HG02970 (cell line): ENCODE data around the gene WDFY3.
"Not testable (repeated sequence)": the region's sequence is repeated elsewhere in the genome, so short reads cannot be mapped to it uniquely, and the experiment has no call there.

Experiments
- ATAC-seq: cut with Tn5 transposase; IDR thresholded peaks from one replicate; pipeline ENCODE4 v1.9.1; 2021; ENCODE audit warnings: mild to moderate bottlenecking, moderate library complexity, moderate number of reproducible peaks; ENCODE audit not compliant: unreplicated experiment, low FRiP score

Gene WDFY3

DNA sequence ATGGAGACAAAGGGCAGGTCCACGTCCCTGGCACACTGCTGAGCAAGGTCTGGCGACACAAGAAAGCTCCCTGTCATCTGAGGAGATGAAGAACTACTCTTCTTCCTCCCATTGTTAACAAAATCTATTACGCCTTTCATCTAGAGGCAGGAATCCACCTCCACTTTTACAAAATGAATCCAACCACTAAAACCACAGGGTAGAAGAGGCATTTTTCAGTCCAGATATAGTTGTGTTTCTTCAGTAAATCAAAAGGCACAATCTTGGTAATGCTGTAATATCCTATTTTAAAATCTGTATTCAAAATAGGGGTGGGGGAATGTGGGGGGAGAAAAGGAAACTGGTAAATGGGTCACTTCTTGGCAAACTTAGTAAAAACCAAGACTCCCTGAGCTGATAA is 282.1 kb downstream of the WDFY3 start:
- ATAC-seq, result no peak

- ATAC-seq, result no peak
Measured at GRCh38 chr4:84683064-84683850, 283.2 kb downstream of the WDFY3 start.

- not testable (repeated sequence) for ATAC-seq
Measured at GRCh38 chr4:84682661-84683060, 283.8 kb downstream of the WDFY3 start.

DNA sequence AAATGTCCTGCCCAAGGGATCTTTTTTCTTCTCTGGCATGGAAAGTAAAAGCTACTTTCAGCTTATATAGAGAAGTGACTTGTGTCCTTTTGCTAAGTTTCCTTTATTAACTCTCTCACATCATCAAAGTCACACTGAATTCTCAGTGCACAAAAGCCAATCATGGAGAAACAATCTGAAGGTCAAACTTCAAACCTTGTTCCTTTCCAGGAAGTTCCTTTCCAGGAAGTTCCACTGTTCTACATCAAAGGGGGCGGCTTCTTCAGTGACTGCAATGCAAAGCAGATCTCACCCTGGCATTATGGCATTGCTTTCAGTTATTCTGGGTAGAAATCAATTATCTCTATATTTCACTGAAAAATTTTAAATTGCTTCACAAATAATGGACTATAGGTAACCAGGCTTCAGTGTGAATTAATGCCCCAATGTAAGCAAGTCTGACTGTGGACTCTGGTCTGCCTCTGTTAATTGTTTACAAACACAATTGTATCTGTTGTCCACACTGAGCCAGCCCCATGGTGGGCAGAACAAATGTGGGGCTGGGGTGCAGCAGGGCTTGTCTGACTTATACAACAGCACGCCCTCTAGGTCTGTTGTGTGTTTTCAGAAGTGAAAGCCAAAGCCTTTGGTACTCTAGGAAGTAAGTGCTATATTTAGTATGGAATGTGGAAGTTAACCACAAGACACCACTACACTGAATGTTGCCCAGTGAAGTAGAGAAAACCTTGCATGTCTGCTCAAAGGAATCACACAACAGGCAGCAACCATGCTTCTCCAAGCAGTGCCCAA is 284.8 kb downstream of the WDFY3 start:
- no peak for ATAC-seq

DNA sequence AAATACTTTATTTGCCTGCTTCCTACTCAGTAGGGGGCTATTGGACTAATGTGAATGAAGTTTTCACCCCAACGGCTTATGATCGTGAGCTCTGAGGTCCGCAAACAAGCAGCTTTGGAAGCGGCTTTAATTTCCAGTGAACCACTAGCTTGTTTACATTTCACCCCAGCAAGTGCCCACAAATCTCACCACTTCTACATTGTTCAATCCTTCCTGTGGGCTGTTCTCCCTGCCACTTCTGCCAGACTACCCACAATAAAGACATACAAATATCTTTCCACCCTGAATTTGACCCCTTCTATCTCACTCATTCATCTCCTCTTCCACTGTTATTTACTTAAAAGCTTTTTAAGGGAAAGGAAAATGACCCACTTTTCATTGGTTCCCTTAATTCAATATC is 285.5 kb downstream of the WDFY3 start:
- ATAC-seq, result no peak

DNA sequence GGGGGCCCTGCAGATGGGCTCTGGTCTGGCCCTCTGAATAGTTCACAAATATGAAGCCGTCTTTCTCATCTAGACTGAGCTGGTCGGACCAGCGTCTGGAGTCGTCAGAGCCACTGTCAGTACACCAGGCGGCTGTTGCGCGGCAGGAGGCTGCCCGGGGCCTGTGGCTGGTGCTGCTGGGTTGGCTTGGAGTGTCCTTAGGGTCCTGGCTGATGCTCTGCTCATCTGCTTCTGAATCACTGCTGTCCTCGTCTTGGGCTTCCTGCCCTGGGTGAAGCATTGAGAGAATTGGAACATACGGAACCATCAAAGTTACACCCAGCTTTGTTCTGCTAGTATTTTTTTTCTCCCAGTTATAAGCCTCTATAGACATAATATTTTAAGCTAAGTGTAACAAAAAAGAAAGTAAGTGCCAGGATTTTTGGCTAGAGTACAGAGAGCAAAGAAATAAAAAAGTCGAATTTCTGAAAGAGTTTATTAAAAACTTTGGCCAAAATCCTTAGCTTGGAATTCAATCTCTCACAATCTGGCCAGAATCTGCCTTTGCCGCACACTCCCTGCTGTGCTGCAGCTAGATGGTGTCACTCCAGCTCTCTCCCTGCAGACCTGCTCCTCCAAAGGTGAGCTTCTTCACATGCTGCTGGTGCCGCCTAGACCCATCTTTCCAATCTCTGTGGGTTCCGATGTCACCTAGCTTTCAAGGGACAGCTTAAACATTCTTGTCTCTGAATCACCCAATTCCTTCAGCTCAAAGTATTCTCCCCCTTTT is 287.3 kb downstream of the WDFY3 start:
- ATAC-seq, result no peak

- ATAC-seq, result no peak
Measured at GRCh38 chr4:84677995-84678394, 288.5 kb downstream of the WDFY3 start.

DNA sequence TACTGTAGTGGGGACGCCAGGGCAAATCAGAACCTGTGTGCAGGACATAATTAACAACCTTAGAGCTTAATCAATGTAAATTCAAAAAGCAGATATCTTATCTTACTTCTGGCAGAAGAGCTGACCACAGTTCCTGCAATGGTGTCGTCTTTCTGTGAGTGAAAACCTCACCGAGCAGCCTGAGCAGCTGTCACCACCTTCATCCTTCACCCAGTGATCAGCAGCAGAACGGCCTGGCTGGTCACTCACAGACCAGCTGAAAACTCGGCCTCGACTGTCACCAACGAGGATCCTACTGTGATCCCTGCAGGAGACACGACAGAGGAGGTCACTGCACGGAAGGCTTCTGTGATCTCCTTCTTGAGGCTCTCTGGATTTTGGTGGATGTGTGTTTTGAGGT is 289.4 kb downstream of the WDFY3 start:
- no peak for ATAC-seq

- ATAC-seq, result no peak
Measured at GRCh38 chr4:84673475-84674240, 292.8 kb downstream of the WDFY3 start.

DNA sequence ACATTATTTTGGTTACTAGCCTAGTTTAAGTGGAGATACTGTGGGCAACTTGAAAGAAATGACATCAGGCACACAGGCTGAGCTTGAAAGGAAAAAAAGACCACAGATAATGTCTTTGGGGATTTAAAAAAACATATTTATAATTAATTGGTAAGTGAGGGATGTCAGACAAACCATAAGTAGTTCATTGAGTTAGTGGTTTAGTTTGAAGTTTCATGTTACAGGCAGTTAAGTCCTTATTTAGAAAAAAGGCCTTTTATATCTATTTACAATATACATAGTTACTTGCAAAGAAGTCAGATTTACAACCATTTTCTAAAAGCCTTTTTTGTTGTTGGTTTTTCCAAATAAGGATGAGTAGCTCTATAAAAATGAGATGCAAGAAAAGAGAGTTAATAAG is 294.3 kb downstream of the WDFY3 start:
- ATAC-seq, result no peak

GRCh38 chr4:84669201-84669600 is 297.3 kb downstream of the WDFY3 start:
- no peak for ATAC-seq

DNA sequence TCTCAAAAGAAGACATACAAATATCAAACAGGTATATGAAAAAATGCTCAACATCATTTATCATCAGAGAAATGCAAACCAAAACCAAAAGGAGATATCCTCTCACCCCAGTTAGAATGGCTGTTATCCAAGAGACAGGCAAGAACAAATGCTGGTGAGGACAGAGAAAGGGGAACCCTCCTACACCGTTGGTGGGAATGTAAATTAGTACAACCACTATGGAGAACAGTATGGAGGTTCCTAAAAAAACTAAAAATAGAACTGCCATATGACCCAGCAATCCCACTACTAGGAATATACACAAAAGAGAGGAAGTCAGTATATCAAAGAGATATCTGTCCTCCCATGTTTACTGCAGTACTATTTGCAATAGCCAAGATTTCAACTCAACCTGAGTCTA is 300.1 kb downstream of the WDFY3 start:
- ATAC-seq, result no peak

GRCh38 chr4:84664767-84665166 is 301.7 kb downstream of the WDFY3 start:
- not testable (repeated sequence) for ATAC-seq

GRCh38 chr4:84661191-84661939 is 305.1 kb downstream of the WDFY3 start:
- ATAC-seq, result no peak

- ATAC-seq, result no peak
Measured at GRCh38 chr4:84660606-84661005, 305.9 kb downstream of the WDFY3 start.

- ATAC-seq, result no peak
Measured at GRCh38 chr4:84652478-84652877, 314.0 kb downstream of the WDFY3 start.

DNA sequence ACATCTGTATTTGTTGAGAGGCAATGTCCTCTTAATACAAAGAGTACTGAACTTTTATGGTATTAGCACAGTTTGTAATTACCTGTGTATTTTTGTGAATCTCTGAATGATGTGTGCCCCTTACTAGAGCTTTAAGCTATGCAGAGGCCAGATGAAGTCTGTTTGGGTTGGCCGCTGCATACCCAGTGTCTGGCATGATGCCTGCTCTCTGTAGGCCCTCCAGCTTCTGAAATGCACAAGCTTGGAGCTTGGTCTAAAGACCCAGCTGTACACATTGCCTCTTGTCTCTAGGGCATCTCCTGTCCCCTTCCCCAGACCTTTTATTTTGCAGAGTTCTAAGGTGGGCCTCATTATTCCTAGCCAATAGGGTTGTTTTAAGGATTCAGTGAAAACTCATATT is 315.0 kb downstream of the WDFY3 start:
- no peak for ATAC-seq

DNA sequence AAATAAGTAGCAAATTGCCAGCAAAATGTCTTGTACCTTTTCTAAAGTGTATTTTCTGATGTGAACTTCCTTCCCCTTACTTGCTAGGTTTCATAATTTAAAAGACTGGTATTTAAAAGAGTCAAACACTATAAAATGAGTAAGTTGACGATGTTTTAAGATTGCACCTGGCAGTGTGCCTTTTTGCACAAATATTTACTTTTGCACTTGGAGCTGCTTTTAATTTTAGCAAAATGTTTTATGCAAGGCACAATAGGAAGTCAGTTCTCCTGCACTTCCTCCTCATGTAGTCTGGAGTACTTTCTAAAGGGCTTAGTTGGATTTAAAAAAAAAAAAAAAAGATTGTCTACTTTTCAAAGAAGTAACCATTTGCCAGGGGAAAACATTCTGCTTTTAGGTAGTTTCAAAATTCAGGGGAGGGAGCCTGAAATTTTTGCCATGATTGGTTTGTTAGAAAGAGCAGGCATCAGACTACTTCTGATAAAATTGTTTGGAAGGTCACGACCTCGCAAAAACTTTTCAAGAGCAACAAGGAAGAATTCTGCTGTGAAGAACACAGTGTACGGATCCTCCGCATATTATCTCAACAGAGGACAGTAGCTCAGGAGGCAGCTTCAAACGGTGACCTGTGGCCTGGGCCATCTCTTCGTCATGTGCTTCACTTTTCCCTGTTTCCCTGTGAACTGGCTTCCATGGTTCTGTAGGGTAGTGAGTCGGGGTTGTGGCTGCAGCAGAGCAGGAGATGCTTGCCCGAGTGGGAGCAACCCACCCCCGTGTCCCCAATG is 317.4 kb downstream of the WDFY3 start:
- no peak for ATAC-seq

DNA sequence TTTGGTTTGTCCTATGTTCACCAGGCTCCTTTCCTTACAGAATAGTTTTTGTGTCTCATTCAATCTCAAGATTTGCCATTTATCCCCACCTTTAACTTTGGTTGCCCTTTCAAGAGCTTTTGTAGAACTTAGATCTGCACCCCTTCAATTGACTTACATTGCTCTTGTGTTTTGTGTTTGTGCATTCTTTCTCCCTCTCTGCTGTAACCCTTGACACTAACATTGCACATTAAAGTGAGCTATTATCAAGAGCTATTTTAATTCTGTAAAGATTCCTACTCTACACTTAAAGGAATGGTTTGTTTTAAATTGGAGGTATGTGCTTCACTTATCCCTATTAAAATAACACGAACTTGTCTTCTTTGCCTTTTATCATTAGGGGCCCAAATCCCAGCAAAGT is 318.3 kb downstream of the WDFY3 start:
- ATAC-seq, result no peak
